GM12891 (cell line): ENCODE data around the gene GREM2.

Source experiments
- POLR2A ChIP-seq: IDR thresholded peaks from 2 replicates; pipeline ENCODE4 v1.6.1; 2011; ENCODE audit warnings: low read depth, low read length, control low read depth
- SPI1 ChIP-seq: IDR thresholded peaks from 2 replicates; pipeline ENCODE4 v1.6.1; 2011; ENCODE audit warnings: low read depth, low read length, control low read depth
- TAF1 ChIP-seq: IDR thresholded peaks from 2 replicates; pipeline ENCODE4 v1.6.1; 2011; ENCODE audit warnings: low read depth, low read length, control low read depth

DNA sequence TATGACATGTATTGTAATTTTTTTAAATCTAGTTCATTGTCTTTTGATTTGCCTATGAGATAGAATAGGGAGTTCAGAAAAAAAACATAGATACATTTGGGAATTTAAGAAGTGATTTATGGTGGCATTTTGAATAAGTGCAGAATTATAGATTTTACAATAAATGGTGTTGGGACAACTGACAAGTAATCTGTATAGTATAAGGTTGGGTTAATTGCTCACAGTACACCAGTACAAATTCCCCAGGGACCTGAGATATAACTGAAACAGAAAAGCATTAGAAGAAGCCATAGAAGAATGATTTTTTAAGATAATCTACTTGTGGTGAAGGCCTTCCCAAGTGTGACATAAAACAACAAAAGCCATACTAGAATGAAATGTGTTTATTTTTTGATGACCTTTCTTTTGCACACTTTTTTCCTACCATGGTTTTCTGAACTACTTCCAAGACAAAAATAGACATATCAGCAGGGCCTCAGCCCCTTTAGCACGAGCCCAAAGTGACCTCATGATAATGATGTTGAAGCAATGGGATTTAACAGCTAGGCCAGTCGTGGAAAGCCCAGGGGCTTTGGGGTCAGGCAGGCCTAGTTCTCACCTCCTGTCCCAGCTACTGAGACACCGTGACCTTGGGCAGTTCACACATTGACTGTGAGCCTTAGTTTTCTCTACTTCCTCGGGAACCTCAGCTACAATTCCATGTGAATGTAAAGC, 87.4 kb downstream of the GREM2 start:
- TF ChIP-seq POLR2A (no peak), TAF1 (no peak), SPI1 (no peak)
